Panc1 (cell line): ENCODE data around the gene RAB22A. TPM values are rescaled to one million over a fixed set of nuclear protein-coding genes. Genes with fewer than 3 reads are reported as not detected.

Experiments
- ATAC-seq: fragments of 200-7000 bp; cut with Tn5 transposase; 2 replicates; pipeline ENCODE4 v1.9.1; 2020; ENCODE audit warnings: mild to moderate bottlenecking, moderate library complexity
- BruUV-seq: library from RNA; stranded (reverse); fragments of 400-500 nt; replicated peaks from 2 replicates; lab custom pipeline; 2021; lab: Mats Ljungman, UMichigan
- CTCF ChIA-PET: fragments of 300-600 bp; sonication (Branson Sonifier 250); formaldehyde crosslinking; loops from one replicate; lab custom pipeline; 2022; ENCODE audit warnings: antibody characterized with exemption; lab: Charles Lee
- POLR2A ChIA-PET: fragments of 300-600 bp; sonication (Branson Sonifier 250); formaldehyde crosslinking; loops from one replicate; lab custom pipeline; 2022; ENCODE audit warnings: antibody characterized with exemption; lab: Charles Lee
- DNase-seq: peaks from one replicate; pipeline ENCODE4 v3.0.0-alpha.2; 2010; ENCODE audit warnings: low read depth, low spot score
- H3K27ac ChIP-seq: 2 replicates; pipeline ENCODE4 v1.5.1; 2011; ENCODE audit warnings: mild to moderate bottlenecking, low read length, inconsistent platforms
- H3K27me3 ChIP-seq: fragments of 200-500 bp; sonication (Bioruptor generic); 2 replicates; pipeline ENCODE4 v1.6.0; 2014; ENCODE audit warnings: low read length, inconsistent platforms; ENCODE audit not compliant: control insufficient read depth, insufficient read depth
- H3K36me3 ChIP-seq: fragments of 200-500 bp; sonication (Bioruptor generic); 2 replicates; pipeline ENCODE4 v1.5.1; 2014; ENCODE audit warnings: inconsistent platforms, mild to moderate bottlenecking, low read length, moderate library complexity; ENCODE audit not compliant: control insufficient read depth, insufficient read depth
- H3K4me1 ChIP-seq: 2 replicates; pipeline ENCODE4 v1.5.1; 2011; ENCODE audit warnings: inconsistent platforms, mild to moderate bottlenecking, low read length, moderate library complexity; ENCODE audit not compliant: control insufficient read depth, insufficient read depth
- H3K4me3 ChIP-seq, 2 experiments: 2 replicates each; pipeline ENCODE4 v1.5.1; 2011 to 2012; ENCODE audit warnings: low read depth in 2 of 2, low read length in 2 of 2, mild to moderate bottlenecking in 2 of 2, inconsistent platforms in 1 of 2, moderate library complexity in 1 of 2
- H3K9me3 ChIP-seq: fragments of 200-500 bp; sonication (Bioruptor generic); 2 replicates; pipeline ENCODE4 v1.5.1; 2014; ENCODE audit warnings: low read depth, mild to moderate bottlenecking, inconsistent platforms, low read length, moderate library complexity; ENCODE audit not compliant: control insufficient read depth, insufficient read depth
- POLR2AphosphoS5 ChIP-seq: IDR thresholded peaks from 2 replicates; pipeline ENCODE4 v1.6.1; 2012; ENCODE audit warnings: mild to moderate bottlenecking, low read depth, low read length, moderate library complexity
- SIN3A ChIP-seq: IDR thresholded peaks from 2 replicates; pipeline ENCODE4 v1.6.1; 2012; ENCODE audit warnings: low read depth, mild to moderate bottlenecking, low read length, moderate library complexity, borderline replicate concordance; ENCODE audit not compliant: insufficient read depth
- TCF7L2 ChIP-seq: IDR thresholded peaks from 2 replicates; pipeline ENCODE4 v1.6.1; 2011; ENCODE audit warnings: mild to moderate bottlenecking, low read depth, low read length, inconsistent platforms
- in situ Hi-C: cut with HindIII; loops from 2 replicates; pipeline ENCODE4 v1.10.0; 2016; ENCODE audit warnings: low sequenced_read_pairs, low pct_unique_long_range_greater_than_20kb
- intact Hi-C: fragments of 100-400 bp; cut with micrococcal nuclease; formaldehyde crosslinking; loops from one replicate; pipeline ENCODE4 v1.10.0; 2022; ENCODE audit not compliant: unreplicated experiment
- total RNA-seq: library from RNA; stranded (reverse); gene quantifications from one replicate; pipeline ENCODE4 v1.2.1, GENCODE V29; 2021; ENCODE audit not compliant: unreplicated experiment
- TF ChIP-seq, protein P1 (sequence below), 2 experiments: IDR thresholded peaks; 2 replicates each; pipeline ENCODE4 v1.6.1; 2011 to 2012; ENCODE audit warnings: low read depth in 2 of 2, control low read depth in 1 of 2, low read length in 1 of 2, mild to moderate bottlenecking in 1 of 2, moderate library complexity in 1 of 2; ENCODE audit not compliant: insufficient read depth in 1 of 2
- TF ChIP-seq, protein P2 (sequence below): fragments of 450-650 bp; IDR thresholded peaks from 2 replicates; pipeline ENCODE4 v1.5.1; 2017; ENCODE audit warnings: mild to moderate bottlenecking

Gene RAB22A
- total RNA-seq, 1 experiment from 2014 or later, result 21.1 TPM

DNA sequence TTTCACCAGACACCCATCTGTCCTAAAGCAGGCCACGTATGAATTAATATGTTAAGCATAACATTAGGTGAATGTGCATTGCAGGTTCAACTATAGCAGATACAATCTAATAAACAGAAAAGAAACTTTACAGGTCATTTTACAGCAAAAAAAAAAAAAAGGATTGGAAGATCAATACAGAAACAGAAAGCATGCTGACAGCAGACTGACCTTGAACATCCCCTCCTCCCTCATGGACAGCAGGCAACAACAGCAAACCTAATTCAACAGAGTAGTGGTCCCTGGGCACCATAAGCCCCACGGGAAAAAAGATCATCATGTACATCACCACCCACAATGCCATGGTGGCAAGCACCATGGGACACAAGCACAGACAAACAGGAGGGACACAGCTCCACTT is 12.1 kb upstream of the RAB22A start:
- no peak for ATAC-seq
- POLR2A ChIA-PET, result no interaction called here

DNA sequence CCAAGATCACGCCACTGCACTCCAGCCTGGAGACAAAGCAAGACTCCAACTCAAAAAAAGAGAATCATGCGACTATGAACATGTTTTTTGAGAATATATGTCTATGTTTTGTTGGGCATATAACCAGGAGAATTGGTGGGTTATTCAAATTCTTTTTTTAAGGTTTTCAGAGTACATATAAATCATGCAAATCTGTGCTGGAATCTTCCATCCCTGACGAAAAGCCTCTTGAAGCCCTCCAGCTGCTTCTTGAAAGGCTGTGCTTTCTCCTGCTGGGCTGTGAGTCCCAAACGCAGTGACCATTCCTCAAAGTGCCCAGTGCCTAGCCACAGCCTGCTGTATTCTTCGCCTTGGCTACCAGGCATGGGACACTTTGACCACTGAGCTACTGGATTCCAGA is 9.2 kb upstream of the RAB22A start:
- ATAC-seq, result no peak
- no peak overlapping the region for H3K4me3 ChIP-seq
- TF ChIP-seq, protein P1, sequence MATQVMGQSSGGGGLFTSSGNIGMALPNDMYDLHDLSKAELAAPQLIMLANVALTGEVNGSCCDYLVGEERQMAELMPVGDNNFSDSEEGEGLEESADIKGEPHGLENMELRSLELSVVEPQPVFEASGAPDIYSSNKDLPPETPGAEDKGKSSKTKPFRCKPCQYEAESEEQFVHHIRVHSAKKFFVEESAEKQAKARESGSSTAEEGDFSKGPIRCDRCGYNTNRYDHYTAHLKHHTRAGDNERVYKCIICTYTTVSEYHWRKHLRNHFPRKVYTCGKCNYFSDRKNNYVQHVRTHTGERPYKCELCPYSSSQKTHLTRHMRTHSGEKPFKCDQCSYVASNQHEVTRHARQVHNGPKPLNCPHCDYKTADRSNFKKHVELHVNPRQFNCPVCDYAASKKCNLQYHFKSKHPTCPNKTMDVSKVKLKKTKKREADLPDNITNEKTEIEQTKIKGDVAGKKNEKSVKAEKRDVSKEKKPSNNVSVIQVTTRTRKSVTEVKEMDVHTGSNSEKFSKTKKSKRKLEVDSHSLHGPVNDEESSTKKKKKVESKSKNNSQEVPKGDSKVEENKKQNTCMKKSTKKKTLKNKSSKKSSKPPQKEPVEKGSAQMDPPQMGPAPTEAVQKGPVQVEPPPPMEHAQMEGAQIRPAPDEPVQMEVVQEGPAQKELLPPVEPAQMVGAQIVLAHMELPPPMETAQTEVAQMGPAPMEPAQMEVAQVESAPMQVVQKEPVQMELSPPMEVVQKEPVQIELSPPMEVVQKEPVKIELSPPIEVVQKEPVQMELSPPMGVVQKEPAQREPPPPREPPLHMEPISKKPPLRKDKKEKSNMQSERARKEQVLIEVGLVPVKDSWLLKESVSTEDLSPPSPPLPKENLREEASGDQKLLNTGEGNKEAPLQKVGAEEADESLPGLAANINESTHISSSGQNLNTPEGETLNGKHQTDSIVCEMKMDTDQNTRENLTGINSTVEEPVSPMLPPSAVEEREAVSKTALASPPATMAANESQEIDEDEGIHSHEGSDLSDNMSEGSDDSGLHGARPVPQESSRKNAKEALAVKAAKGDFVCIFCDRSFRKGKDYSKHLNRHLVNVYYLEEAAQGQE (IDR thresholded peaks at IDR 0.05; ENCODE audit: insufficient read depth in 1 of 2, low read depth in 2 of 2, low read length in 1 of 2), result no peak
- no peak for TF ChIP-seq SIN3A
- TF ChIP-seq POLR2AphosphoS5, result no peak
- no peak for TF ChIP-seq TCF7L2
- TF ChIP-seq, protein P2, sequence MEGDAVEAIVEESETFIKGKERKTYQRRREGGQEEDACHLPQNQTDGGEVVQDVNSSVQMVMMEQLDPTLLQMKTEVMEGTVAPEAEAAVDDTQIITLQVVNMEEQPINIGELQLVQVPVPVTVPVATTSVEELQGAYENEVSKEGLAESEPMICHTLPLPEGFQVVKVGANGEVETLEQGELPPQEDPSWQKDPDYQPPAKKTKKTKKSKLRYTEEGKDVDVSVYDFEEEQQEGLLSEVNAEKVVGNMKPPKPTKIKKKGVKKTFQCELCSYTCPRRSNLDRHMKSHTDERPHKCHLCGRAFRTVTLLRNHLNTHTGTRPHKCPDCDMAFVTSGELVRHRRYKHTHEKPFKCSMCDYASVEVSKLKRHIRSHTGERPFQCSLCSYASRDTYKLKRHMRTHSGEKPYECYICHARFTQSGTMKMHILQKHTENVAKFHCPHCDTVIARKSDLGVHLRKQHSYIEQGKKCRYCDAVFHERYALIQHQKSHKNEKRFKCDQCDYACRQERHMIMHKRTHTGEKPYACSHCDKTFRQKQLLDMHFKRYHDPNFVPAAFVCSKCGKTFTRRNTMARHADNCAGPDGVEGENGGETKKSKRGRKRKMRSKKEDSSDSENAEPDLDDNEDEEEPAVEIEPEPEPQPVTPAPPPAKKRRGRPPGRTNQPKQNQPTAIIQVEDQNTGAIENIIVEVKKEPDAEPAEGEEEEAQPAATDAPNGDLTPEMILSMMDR, result no peak
- CTCF ChIA-PET, result no interaction called here
- H3K36me3 ChIP-seq, result no peaks in the 10 kb centered on the region
- H3K27ac ChIP-seq, result no peak overlapping the region
- POLR2A ChIA-PET, result no interaction called here
- intact Hi-C loops (no loop called here), in situ Hi-C loops (no loop called here)
- no TSS peak for BruUV-seq
- DNase-seq, result no peak
- no peaks in the 10 kb centered on the region for H3K27me3 ChIP-seq
- H3K4me1 ChIP-seq, result no peaks in the 10 kb centered on the region
- H3K9me3 ChIP-seq, result no peaks in the 10 kb centered on the region

More for the DNA sequence above, 12.1 kb upstream of the RAB22A start:
- H3K27me3 ChIP-seq, result no peaks in the 10 kb centered on the region
- in situ Hi-C loops (no loop called here), intact Hi-C loops (no loop called here)
- TF ChIP-seq, protein P1 (IDR thresholded peaks at IDR 0.05; ENCODE audit: insufficient read depth in 1 of 2, low read depth in 2 of 2, low read length in 1 of 2), result no peak
- TF ChIP-seq, protein P2, result no peak
- no peak for TF ChIP-seq SIN3A
- TF ChIP-seq POLR2AphosphoS5, result no peak
- H3K9me3 ChIP-seq, result no peaks in the 10 kb centered on the region
- no peaks in the 10 kb centered on the region for H3K4me1 ChIP-seq
- no peaks in the 10 kb centered on the region for H3K36me3 ChIP-seq
- CTCF ChIA-PET, result no interaction called here
- no peak overlapping the region for H3K27ac ChIP-seq
- H3K4me3 ChIP-seq, result no peak overlapping the region
- BruUV-seq, result no TSS peak
- no peak for DNase-seq
